GM18511 (cell line): ENCODE measurements around the gene FAM167B.
"Not testable (repeated sequence)": the region's sequence is repeated elsewhere in the genome, so short reads cannot be mapped to it uniquely, and the experiment has no call there.

Experiments used
- ATAC-seq: cut with Tn5 transposase; IDR thresholded peaks from one replicate; pipeline ENCODE4 v1.9.1; 2021; ENCODE audit warnings: mild to moderate bottlenecking, moderate library complexity; ENCODE audit not compliant: unreplicated experiment

The FAM167B gene

GRCh38 chr1:32255072-32256071 lies 8.3 kb downstream of the FAM167B start:
- ATAC-seq = no peak

GRCh38 chr1:32256473-32257226 lies 9.6 kb downstream of the FAM167B start:
- ATAC-seq = no peak

GRCh38 chr1:32257227-32257508 lies 10.1 kb downstream of the FAM167B start:
- ATAC-seq = no peak

- ATAC-seq = not testable (repeated sequence)
Measured at GRCh38 chr1:32263236-32263593, 16.2 kb downstream of the FAM167B start.

GRCh38 chr1:32263744-32264143 lies 16.7 kb downstream of the FAM167B start:
- no peak for ATAC-seq

GRCh38 chr1:32265846-32266245 lies 18.8 kb downstream of the FAM167B start:
- ATAC-seq = no peak

GRCh38 chr1:32266921-32267591 lies 20.0 kb downstream of the FAM167B start:
- no peak for ATAC-seq

GRCh38 chr1:32269744-32270143 lies 22.7 kb downstream of the FAM167B start:
- no peak for ATAC-seq

GRCh38 chr1:32272557-32273390 lies 25.8 kb downstream of the FAM167B start:
- no peak for ATAC-seq

GRCh38 chr1:32273391-32274208 lies 26.6 kb downstream of the FAM167B start:
- no peak for ATAC-seq

- no peak for ATAC-seq
Measured at GRCh38 chr1:32274646-32275340, 27.8 kb downstream of the FAM167B start.

GRCh38 chr1:32275424-32275823 lies 28.4 kb downstream of the FAM167B start:
- no peak for ATAC-seq

GRCh38 chr1:32276032-32276782 lies 29.2 kb downstream of the FAM167B start:
- no peak for ATAC-seq

- ATAC-seq = not testable (repeated sequence)
Measured at GRCh38 chr1:32284777-32285176, 37.8 kb downstream of the FAM167B start.

GRCh38 chr1:32285658-32286057 lies 38.6 kb downstream of the FAM167B start:
- no peak for ATAC-seq

GRCh38 chr1:32286763-32287162 lies 39.7 kb downstream of the FAM167B start:
- no peak for ATAC-seq

GRCh38 chr1:32289256-32289655 lies 42.2 kb downstream of the FAM167B start:
- ATAC-seq = no peak

- ATAC-seq = no peak
Measured at GRCh38 chr1:32291145-32291707, 44.2 kb downstream of the FAM167B start.
